HCT116 (cell line): ENCODE measurements around the gene BAHD1. TPM values are rescaled to one million over a fixed set of nuclear protein-coding genes. Genes with fewer than 3 reads are reported as not detected.

Source experiments
- ATAC-seq: fragments of 200-7000 bp; cut with Tn5 transposase; 2 replicates; pipeline ENCODE4 v1.9.1; 2020; ENCODE audit warnings: mild to moderate bottlenecking, moderate library complexity
- BruUV-seq: library from RNA; stranded (reverse); fragments of 400-500 nt; replicated peaks from 2 replicates; lab custom pipeline; 2021; lab: Mats Ljungman, UMichigan
- CTCF ChIA-PET: fragments of 300-600 bp; sonication (Branson Sonifier 250); formaldehyde crosslinking; loops from one replicate; lab custom pipeline; 2021; ENCODE audit warnings: antibody characterized with exemption; lab: Charles Lee
- POLR2A ChIA-PET: fragments of 300-600, 350-600 bp; sonication (Branson Sonifier 250); formaldehyde crosslinking; loops from one replicate; lab custom pipeline; 2021; ENCODE audit warnings: antibody characterized with exemption; lab: Charles Lee
- RAD21 ChIA-PET, 2 experiments: fragments of 300-600 bp; sonication (Branson Sonifier 250); formaldehyde crosslinking; loops; one replicate each; lab custom pipeline; 2023; ENCODE audit warnings: low total read pairs in 2 of 2; ENCODE audit not compliant: uncharacterized antibody in 2 of 2, unreplicated experiment in 2 of 2, low non-redundant PET in 1 of 2; lab: Charles Lee
- DNase-seq: peaks from one replicate; pipeline ENCODE4 v3.0.0-alpha.2; 2010; ENCODE audit warnings: low read depth, low spot score
- H2AFZ ChIP-seq: fragments of 200-600 bp; shearing (Covaris generic), sonication (generic); 2 replicates; pipeline ENCODE4 v1.6.1; 2017; ENCODE audit warnings: low read depth, mixed run types, mixed read lengths, antibody characterized with exemption, low read length; ENCODE audit not compliant: poor library complexity, severe bottlenecking
- H3K27ac ChIP-seq: 2 replicates; pipeline ENCODE4 v1.5.1; 2012; ENCODE audit warnings: low read depth, low read length
- H3K27me3 ChIP-seq: fragments of 200-600 bp; sonication (generic); 2 replicates; pipeline ENCODE4 v1.6.1; 2016; ENCODE audit warnings: mixed run types, low read length, mixed read lengths; ENCODE audit not compliant: insufficient read depth
- H3K36me3 ChIP-seq, 2 experiments: fragments of 200-500 bp in 1 of 2; fragments of 200-600 bp in 1 of 2; sonication (Bioruptor generic) in 1 of 2; sonication (generic) in 1 of 2; 2 replicates each; pipeline versions ENCODE4 v1.5.1 to v1.6.1; 2014 to 2016; ENCODE audit warnings: low read length in 2 of 2, inconsistent platforms in 1 of 2, mixed read lengths in 1 of 2, mixed run types in 1 of 2; ENCODE audit not compliant: insufficient read depth in 2 of 2, control insufficient read depth in 1 of 2
- H3K4me1 ChIP-seq, 2 experiments: fragments of 200-600 bp in 1 of 2; sonication (generic) in 1 of 2; 2 replicates each; pipeline versions ENCODE4 v1.5.1 to v1.6.1; 2012 to 2017; ENCODE audit warnings: low read length in 2 of 2, inconsistent platforms in 1 of 2, mild to moderate bottlenecking in 1 of 2, mixed read lengths in 1 of 2, mixed run types in 1 of 2, moderate library complexity in 1 of 2; ENCODE audit not compliant: insufficient read depth in 2 of 2, control insufficient read depth in 1 of 2
- H3K4me2 ChIP-seq: fragments of 200-600 bp; sonication (generic); 2 replicates; pipeline ENCODE4 v1.6.1; 2017; ENCODE audit warnings: mixed run types, low read length, mixed read lengths
- H3K4me3 ChIP-seq, 2 experiments: fragments of 200-600 bp in 1 of 2; sonication (generic) in 1 of 2; replicated peaks in 1 of 2; 2 replicates each; pipeline ENCODE4 v1.5.1; 2011 to 2016; ENCODE audit warnings: low read length in 2 of 2, control low read depth in 1 of 2, low read depth in 1 of 2, mild to moderate bottlenecking in 1 of 2, mixed read lengths in 1 of 2, mixed run types in 1 of 2
- H3K79me2 ChIP-seq: fragments of 200-600 bp; sonication (generic); 2 replicates; pipeline ENCODE4 v1.6.1; 2017; ENCODE audit warnings: mild to moderate bottlenecking, mixed run types, low read length, moderate library complexity, mixed read lengths; ENCODE audit not compliant: insufficient read depth
- H3K9ac ChIP-seq: fragments of 200-600 bp; sonication (generic); 2 replicates; pipeline ENCODE4 v1.6.1; 2016; ENCODE audit warnings: low read length, mixed read lengths
- H3K9me2 ChIP-seq: fragments of 200-600 bp; sonication (generic), shearing (Covaris generic); 2 replicates; pipeline ENCODE4 v1.6.1; 2017; ENCODE audit warnings: mixed run types, mild to moderate bottlenecking, moderate library complexity; ENCODE audit not compliant: insufficient read depth
- H3K9me3 ChIP-seq, 2 experiments: fragments of 200-500 bp in 1 of 2; fragments of 200-600 bp in 1 of 2; sonication (Bioruptor generic) in 1 of 2; sonication (generic) in 1 of 2; 2 replicates each; pipeline ENCODE4 v1.6.1; 2014 to 2017; ENCODE audit warnings: low read length in 2 of 2, mixed read lengths in 2 of 2, inconsistent platforms in 1 of 2, low read depth in 1 of 2, mild to moderate bottlenecking in 1 of 2, mixed run types in 1 of 2, moderate library complexity in 1 of 2; ENCODE audit not compliant: control insufficient read depth in 1 of 2, insufficient read depth in 1 of 2
- H4K20me1 ChIP-seq: fragments of 200-600 bp; sonication (generic), shearing (Covaris generic); 2 replicates; pipeline ENCODE4 v1.6.1; 2017; ENCODE audit warnings: mixed run types, mild to moderate bottlenecking, moderate library complexity; ENCODE audit not compliant: insufficient read depth
- CBX3 ChIP-seq: IDR thresholded peaks from 2 replicates; pipeline ENCODE4 v1.6.1; 2012; ENCODE audit warnings: low read depth
- ELF1 ChIP-seq: IDR thresholded peaks from 2 replicates; pipeline ENCODE4 v1.6.1; 2012; ENCODE audit warnings: low read depth, borderline replicate concordance
- EZH2 ChIP-seq: fragments of 200-600 bp; sonication (generic); IDR thresholded peaks from 2 replicates; pipeline ENCODE4 v1.6.1; 2017; ENCODE audit warnings: antibody characterized with exemption, mixed run types
- JUND ChIP-seq: IDR thresholded peaks from 2 replicates; pipeline ENCODE4 v1.6.1; 2012
- POLR2AphosphoS5 ChIP-seq: IDR thresholded peaks from 2 replicates; pipeline ENCODE4 v1.6.1; 2011; ENCODE audit warnings: mild to moderate bottlenecking, low read depth, low read length, moderate library complexity
- REST ChIP-seq: IDR thresholded peaks from 2 replicates; pipeline ENCODE4 v1.6.1; 2012; ENCODE audit warnings: low read depth
- SP1 ChIP-seq: IDR thresholded peaks from 2 replicates; pipeline ENCODE4 v1.6.1; 2012; ENCODE audit warnings: low read depth
- YY1 ChIP-seq: IDR thresholded peaks from 2 replicates; pipeline ENCODE4 v1.6.1; 2011; ENCODE audit warnings: low read length, low read depth, moderate library complexity, mild to moderate bottlenecking; ENCODE audit not compliant: insufficient replicate concordance; ENCODE audit errors: extremely low read depth
- ZBTB33 ChIP-seq: IDR thresholded peaks from 2 replicates; pipeline ENCODE4 v1.6.1; 2011; ENCODE audit warnings: mild to moderate bottlenecking, low read length, moderate library complexity; ENCODE audit not compliant: insufficient replicate concordance; ENCODE audit errors: extremely low read depth
- ZFX ChIP-seq: fragments of 450-650 bp; IDR thresholded peaks from 2 replicates; pipeline ENCODE4 v1.6.1; 2017
- intact Hi-C: fragments of 100-400 bp; cut with micrococcal nuclease; formaldehyde crosslinking; loops from 2 replicates; pipeline ENCODE4 v1.10.0; 2022
- total RNA-seq: library from RNA; stranded (reverse); gene quantifications from one replicate; pipeline ENCODE4 v1.2.1, GENCODE V29; 2021; ENCODE audit not compliant: unreplicated experiment

Gene BAHD1
- total RNA-seq, 1 experiment from 2014 or later = 25.0 TPM

- no peak for TF ChIP-seq REST
- no peak for TF ChIP-seq ZBTB33
These were observed 23.9 kb downstream of the BAHD1 start (continued) for GRCh38 chr15:40464595-40465185.

GRCh38 chr15:40465939-40466338, 25.2 kb downstream of the BAHD1 start:
- ChIA-PET CTCF (no interaction called here), POLR2A (no interaction called here), RAD21 (no interaction called here)
- Histone ChIP-seq H3K9me3 (no peaks in the 10 kb centered on the region), H3K4me1 (peaks cover 3 to 9% of the 10 kb centered on the region in 2 experiments; a peak in 3 of 4 replicates), H2AFZ (no peak overlapping the region), H3K36me3 (peaks cover 8 to 9% of the 10 kb centered on the region in 2 experiments; a peak in 3 of 4 replicates), H3K79me2 (no peaks in the 10 kb centered on the region), H3K9ac (no peak overlapping the region), H3K27me3 (no peaks in the 10 kb centered on the region), H3K27ac (no peak overlapping the region), H3K4me2 (no peak overlapping the region), H4K20me1 (no peaks in the 10 kb centered on the region), H3K9me2 (no peaks in the 10 kb centered on the region), H3K4me3 (no peak overlapping the region)
- ATAC-seq (no peak), DNase-seq (no peak)
- TF ChIP-seq REST (no peak), EZH2 (no peak), CBX3 (no peak), ELF1 (no peak), YY1 (no peak), ZFX (no peak), SP1 (no peak), JUND (no peak), POLR2AphosphoS5 (no peak)
- BruUV-seq = no TSS peak
- intact Hi-C loops = no loop called here
